H9 (cell line): Measurements from ENCODE around the gene SLC6A18. TPM values are rescaled to one million over a fixed set of nuclear protein-coding genes. Genes with fewer than 3 reads are reported as not detected.

Experiments
- DNase-seq: peaks from one replicate; pipeline ENCODE4 v3.0.0-alpha.2; 2017
- H2AFZ ChIP-seq: one replicate; pipeline ENCODE4 v1.6.1; 2013; ENCODE audit warnings: mild to moderate bottlenecking, low read length, control low read depth, moderate library complexity
- H2AK5ac ChIP-seq: 2 replicates; pipeline ENCODE4 v1.6.1; 2013; ENCODE audit warnings: low read length, control low read depth, mixed read lengths; ENCODE audit not compliant: insufficient read length
- H2BK120ac ChIP-seq: one replicate; pipeline ENCODE4 v1.6.1; 2013; ENCODE audit warnings: low read depth, mild to moderate bottlenecking, low read length, control low read depth, inconsistent platforms; ENCODE audit not compliant: poor library complexity, severe bottlenecking
- H2BK12ac ChIP-seq: 2 replicates; pipeline ENCODE4 v1.6.1; 2013; ENCODE audit warnings: low read length, control low read depth, mixed read lengths, low read depth; ENCODE audit not compliant: insufficient read length
- H2BK15ac ChIP-seq: 2 replicates; pipeline ENCODE4 v1.6.1; 2013; ENCODE audit warnings: low read depth, low read length, control low read depth
- H2BK20ac ChIP-seq: one replicate; pipeline ENCODE4 v1.6.1; 2013; ENCODE audit warnings: low read depth, mild to moderate bottlenecking, low read length, control low read depth, inconsistent platforms; ENCODE audit not compliant: poor library complexity, severe bottlenecking
- H2BK5ac ChIP-seq: 2 replicates; pipeline ENCODE4 v1.6.1; 2013; ENCODE audit warnings: low read length, control low read depth, mixed read lengths; ENCODE audit not compliant: insufficient read length
- H3K14ac ChIP-seq: 2 replicates; pipeline ENCODE4 v1.6.1; 2013; ENCODE audit warnings: low read length, control low read depth; ENCODE audit not compliant: insufficient read depth
- H3K18ac ChIP-seq: 2 replicates; pipeline ENCODE4 v1.6.1; 2013; ENCODE audit warnings: low read depth, mild to moderate bottlenecking, mixed read lengths, low read length, control low read depth; ENCODE audit not compliant: insufficient read length
- H3K23ac ChIP-seq: 2 replicates; pipeline ENCODE4 v1.6.1; 2013; ENCODE audit warnings: low read length, control low read depth, mixed read lengths, low read depth; ENCODE audit not compliant: insufficient read length
- H3K23me2 ChIP-seq: 2 replicates; pipeline ENCODE4 v1.6.1; 2013; ENCODE audit warnings: low read depth, mild to moderate bottlenecking, mixed read lengths, low read length, control low read depth; ENCODE audit not compliant: insufficient read length, poor library complexity, severe bottlenecking
- H3K27ac ChIP-seq: 2 replicates; pipeline ENCODE4 v1.5.1; 2013; ENCODE audit warnings: low read length, control low read depth, mixed read lengths, low read depth; ENCODE audit not compliant: insufficient read length
- H3K27me3 ChIP-seq: 2 replicates; pipeline ENCODE4 v1.6.1; 2013; ENCODE audit warnings: low read length, control low read depth, inconsistent platforms; ENCODE audit not compliant: insufficient read depth
- H3K4ac ChIP-seq: 2 replicates; pipeline ENCODE4 v1.6.1; 2013; ENCODE audit warnings: low read depth, mild to moderate bottlenecking, control low read depth, inconsistent platforms, low read length, moderate library complexity
- H3K4me1 ChIP-seq: 2 replicates; pipeline ENCODE4 v1.6.1; 2013; ENCODE audit warnings: low read length, control low read depth, inconsistent platforms; ENCODE audit not compliant: insufficient read depth
- H3K4me2 ChIP-seq: 2 replicates; pipeline ENCODE4 v1.6.1; 2013; ENCODE audit warnings: low read length, control low read depth, mixed read lengths; ENCODE audit not compliant: insufficient read length, insufficient read depth
- H3K56ac ChIP-seq: 2 replicates; pipeline ENCODE4 v1.6.1; 2013; ENCODE audit warnings: low read depth, mild to moderate bottlenecking, mixed read lengths, low read length, control low read depth; ENCODE audit not compliant: insufficient read length
- H3K79me1 ChIP-seq: 2 replicates; pipeline ENCODE4 v1.6.1; 2013; ENCODE audit warnings: low read depth, mild to moderate bottlenecking, moderate library complexity, low read length, control low read depth, inconsistent platforms; ENCODE audit not compliant: insufficient read depth, poor library complexity, severe bottlenecking
- H3K79me2 ChIP-seq: 2 replicates; pipeline ENCODE4 v1.6.1; 2013; ENCODE audit warnings: low read length, control low read depth, inconsistent platforms; ENCODE audit not compliant: insufficient read depth
- H3K9ac ChIP-seq: 2 replicates; pipeline ENCODE4 v1.6.1; 2013; ENCODE audit warnings: low read length, control low read depth, mixed read lengths; ENCODE audit not compliant: insufficient read length; ENCODE audit errors: extremely low read depth
- H3K9me3 ChIP-seq: one replicate; pipeline ENCODE4 v1.6.1; 2013; ENCODE audit warnings: low read depth, low read length, inconsistent platforms; ENCODE audit not compliant: control insufficient read depth
- H3T11ph ChIP-seq: one replicate; pipeline ENCODE4 v1.6.1; 2013; ENCODE audit warnings: mild to moderate bottlenecking, low read length, control low read depth, inconsistent platforms
- H4K20me1 ChIP-seq: one replicate; pipeline ENCODE4 v1.6.1; 2013; ENCODE audit not compliant: control insufficient read depth, insufficient read length, insufficient read depth
- H4K5ac ChIP-seq: 2 replicates; pipeline ENCODE4 v1.6.1; 2013; ENCODE audit warnings: low read depth, mild to moderate bottlenecking, mixed read lengths, low read length, control low read depth; ENCODE audit not compliant: insufficient read length
- H4K8ac ChIP-seq: replicated peaks from 2 replicates; pipeline ENCODE4 v1.6.1; 2013; ENCODE audit warnings: low read length, control low read depth, mixed read lengths, low read depth; ENCODE audit not compliant: insufficient read length
- H4K91ac ChIP-seq: 2 replicates; pipeline ENCODE4 v1.6.1; 2013; ENCODE audit warnings: low read depth, mild to moderate bottlenecking, moderate library complexity, mixed read lengths, low read length, control low read depth; ENCODE audit not compliant: insufficient read length
- H3K27ac Mint-ChIP-seq, 3 experiments: 2 replicates in 2 of 3; 3 replicates in 1 of 3; pipeline ENCODE4 v1.8.0; 2020 to 2021; ENCODE audit warnings: mixed read lengths in 3 of 3, mild to moderate bottlenecking in 1 of 3, moderate library complexity in 1 of 3
- H3K27me3 Mint-ChIP-seq: 2 replicates; pipeline ENCODE4 v1.8.0; 2021; ENCODE audit warnings: low read depth, mild to moderate bottlenecking, moderate library complexity, mixed read lengths
- H3K36me3 Mint-ChIP-seq, 3 experiments: 2 replicates in 2 of 3; 3 replicates in 1 of 3; pipeline ENCODE4 v1.8.0; 2020 to 2021; ENCODE audit warnings: low read depth in 3 of 3, mixed read lengths in 3 of 3; ENCODE audit not compliant: insufficient read depth in 1 of 3
- H3K4me1 Mint-ChIP-seq, 2 experiments: 2 replicates each; pipeline ENCODE4 v1.8.0; 2020; ENCODE audit warnings: mixed read lengths in 2 of 2
- H3K4me3 Mint-ChIP-seq, 2 experiments: 2 replicates in 1 of 2; 3 replicates in 1 of 2; pipeline ENCODE4 v1.8.0; 2020 to 2021; ENCODE audit warnings: mild to moderate bottlenecking in 2 of 2, mixed read lengths in 2 of 2, moderate library complexity in 1 of 2
- H3K9me3 Mint-ChIP-seq, 2 experiments: 2 replicates in 1 of 2; 3 replicates in 1 of 2; pipeline ENCODE4 v1.8.0; 2020; ENCODE audit warnings: mild to moderate bottlenecking in 2 of 2, mixed read lengths in 2 of 2, moderate library complexity in 1 of 2
- WGBS: extraction: QIAGEN DNeasy Blood & Tissue Kit; methylation state at CpG from one replicate; pipeline ENCODE4 v1.1.7; 2013; ENCODE audit warnings: missing lambda C conversion rate, low lambda C conversion rate, mixed read lengths; ENCODE audit not compliant: insufficient read length; ENCODE audit errors: extremely low coverage; 5-methylcytosine and 5-hydroxymethylcytosine counted together
- total RNA-seq: library from RNA; stranded (reverse); gene quantifications from 2 replicates; pipeline ENCODE4 v1.2.1, GENCODE V29; 2021
- TF ChIP-seq, protein P1 (sequence below): fragments of 200-600 bp; sonication (generic); conservative IDR thresholded peaks from 3 replicates; pipeline ENCODE4 v1.8.0; 2021; ENCODE audit warnings: antibody characterized with exemption, mild to moderate bottlenecking

SLC6A18 gene
- total RNA-seq, 1 experiment from 2014 or later = not detected

DNA sequence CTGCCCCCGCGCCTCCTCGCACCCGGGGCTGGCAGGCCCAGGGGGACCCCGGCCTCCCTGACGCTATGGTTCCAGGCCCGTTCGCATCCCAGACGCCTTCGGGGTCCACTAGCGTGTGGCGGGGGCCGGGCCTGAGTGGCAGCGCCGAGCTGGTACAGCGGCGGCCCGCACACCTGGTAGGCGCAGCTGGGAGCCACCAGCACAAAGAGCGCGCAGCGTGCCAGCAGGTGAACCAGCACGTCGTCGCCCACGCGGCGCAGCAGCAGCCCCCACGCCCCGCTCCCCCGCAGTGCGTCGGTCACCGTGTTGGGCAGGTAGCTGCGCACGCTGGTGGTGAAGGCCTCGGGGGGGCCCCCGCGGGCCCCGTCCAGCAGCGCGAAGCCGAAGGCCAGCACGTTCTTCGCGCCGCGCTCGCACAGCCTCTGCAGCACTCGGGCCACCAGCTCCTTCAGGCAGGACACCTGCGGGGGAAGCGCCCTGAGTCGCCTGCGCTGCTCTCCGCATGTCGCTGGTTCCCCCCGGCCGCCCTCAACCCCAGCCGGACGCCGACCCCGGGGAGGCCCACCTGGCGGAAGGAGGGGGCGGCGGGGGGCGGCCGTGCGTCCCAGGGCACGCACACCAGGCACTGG is 69.1 kb downstream of the SLC6A18 start:
- no peak overlapping the region for H3K4ac ChIP-seq
- H4K5ac ChIP-seq = no peak overlapping the region
- H3K18ac ChIP-seq = no peak overlapping the region
- H2BK20ac ChIP-seq = no peak overlapping the region
- no peaks in the 10 kb centered on the region for H4K20me1 ChIP-seq
- TF ChIP-seq, protein P1, sequence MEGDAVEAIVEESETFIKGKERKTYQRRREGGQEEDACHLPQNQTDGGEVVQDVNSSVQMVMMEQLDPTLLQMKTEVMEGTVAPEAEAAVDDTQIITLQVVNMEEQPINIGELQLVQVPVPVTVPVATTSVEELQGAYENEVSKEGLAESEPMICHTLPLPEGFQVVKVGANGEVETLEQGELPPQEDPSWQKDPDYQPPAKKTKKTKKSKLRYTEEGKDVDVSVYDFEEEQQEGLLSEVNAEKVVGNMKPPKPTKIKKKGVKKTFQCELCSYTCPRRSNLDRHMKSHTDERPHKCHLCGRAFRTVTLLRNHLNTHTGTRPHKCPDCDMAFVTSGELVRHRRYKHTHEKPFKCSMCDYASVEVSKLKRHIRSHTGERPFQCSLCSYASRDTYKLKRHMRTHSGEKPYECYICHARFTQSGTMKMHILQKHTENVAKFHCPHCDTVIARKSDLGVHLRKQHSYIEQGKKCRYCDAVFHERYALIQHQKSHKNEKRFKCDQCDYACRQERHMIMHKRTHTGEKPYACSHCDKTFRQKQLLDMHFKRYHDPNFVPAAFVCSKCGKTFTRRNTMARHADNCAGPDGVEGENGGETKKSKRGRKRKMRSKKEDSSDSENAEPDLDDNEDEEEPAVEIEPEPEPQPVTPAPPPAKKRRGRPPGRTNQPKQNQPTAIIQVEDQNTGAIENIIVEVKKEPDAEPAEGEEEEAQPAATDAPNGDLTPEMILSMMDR = no peak
- no peaks in the 10 kb centered on the region; a peak in 1 of 5 replicates for H3K9me3 Mint-ChIP-seq
- no peak overlapping the region for H3K23ac ChIP-seq
- H3K4me1 ChIP-seq = no peaks in the 10 kb centered on the region
- H2BK120ac ChIP-seq = no peak overlapping the region
- peaks cover 18% of the 10 kb centered on the region for H3K27me3 Mint-ChIP-seq
- peak; percentile 66 for DNase-seq
- no peak overlapping the region for H3K27ac ChIP-seq
- H3K9me3 ChIP-seq = no peaks in the 10 kb centered on the region
- H3K23me2 ChIP-seq = peaks cover 12% of the 10 kb centered on the region
- no peak overlapping the region for H3K56ac ChIP-seq
- peak overlapping the region; percentile 67 for H3K4me2 ChIP-seq
- no peak overlapping the region for H4K91ac ChIP-seq
- H2BK12ac ChIP-seq = no peak overlapping the region
- H3K79me2 ChIP-seq = no peaks in the 10 kb centered on the region
- no peaks in the 10 kb centered on the region for H3K4me1 Mint-ChIP-seq
- no peak overlapping the region for H4K8ac ChIP-seq
- no peaks in the 10 kb centered on the region for H3K27me3 ChIP-seq
- H2BK15ac ChIP-seq = no peak overlapping the region
- H3K36me3 Mint-ChIP-seq = peaks cover 0 to 9% (median 4%) of the 10 kb centered on the region in 3 experiments; a peak in 5 of 7 replicates
- peak overlapping the region; percentile 39 to 46; a peak in 3 of 5 replicates for H3K4me3 Mint-ChIP-seq
- no peak overlapping the region for H2AK5ac ChIP-seq
- WGBS = no CpG with 5 or more reads among the region's 69 CpGs
- H3K14ac ChIP-seq = peak overlapping the region; percentile 57
- H2BK5ac ChIP-seq = no peak overlapping the region
- H3K79me1 ChIP-seq = no peaks in the 10 kb centered on the region
- H3T11ph ChIP-seq = no peak overlapping the region
- no peak overlapping the region for H2AFZ ChIP-seq
- no peak overlapping the region for H3K9ac ChIP-seq
- H3K27ac Mint-ChIP-seq = no peak overlapping the region
